Measurements from ENCODE around the gene CTDP1.

- TF ChIP-seq CTCF (IDR thresholded peaks at IDR 0.05 in 4 of 5, conservative IDR thresholded peaks at IDR 0.05 in 1 of 5) (no peak), POLR2A (IDR thresholded peaks at IDR 0.05) (no peak)
Observed at GRCh38 chr18:79644666-79645057, 34.9 kb upstream of the CTDP1 start.

Data from gastrocnemius medialis (tissue), 4 donors.